NCI-H69 (cell line): ENCODE data around the gene RPS14.
A peak's percentile ranks its signal among the peaks of the same experiment; 100 is the strongest.

ENCODE experiments used
- DNase-seq: peaks from one replicate; lab custom pipeline; 2025; lab: John Stamatoyannopoulos, UW

Gene RPS14

GRCh38 chr5:150449517-150450339 lies at the start of gene RPS14:
Gene RPS14 (minus strand): TSS chr5:150449739. CDS start chr5:150447733, 2,006 bp downstream.
- peak; percentile 97 for DNase-seq

DNA sequence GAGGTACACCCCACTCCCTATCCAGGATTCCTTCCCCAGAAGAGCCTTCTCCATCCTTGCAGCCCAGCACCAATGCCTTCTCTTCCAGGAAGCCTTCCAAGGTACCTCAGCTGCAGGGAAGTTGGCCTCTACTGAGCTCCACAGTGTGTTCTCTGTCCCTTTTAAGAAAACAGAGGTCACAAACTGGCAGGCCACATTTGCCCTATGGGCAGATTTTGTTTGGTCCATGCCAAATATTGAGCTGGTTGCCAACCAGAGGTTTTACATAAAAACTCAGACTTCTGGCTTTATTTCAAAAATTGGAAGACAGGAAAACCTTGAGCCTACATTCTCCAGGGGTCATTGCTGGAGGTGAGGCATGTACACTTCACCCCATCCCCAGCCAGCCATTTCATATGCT lies 49.4 kb upstream of the RPS14 start:
- DNase-seq, result no peak

- peak; percentile 40 for DNase-seq
These were observed 49.0 kb upstream of the RPS14 start for GRCh38 chr5:150498501-150498900.

GRCh38 chr5:150497989-150498317 lies 48.4 kb upstream of the RPS14 start:
- no peak for DNase-seq

DNA sequence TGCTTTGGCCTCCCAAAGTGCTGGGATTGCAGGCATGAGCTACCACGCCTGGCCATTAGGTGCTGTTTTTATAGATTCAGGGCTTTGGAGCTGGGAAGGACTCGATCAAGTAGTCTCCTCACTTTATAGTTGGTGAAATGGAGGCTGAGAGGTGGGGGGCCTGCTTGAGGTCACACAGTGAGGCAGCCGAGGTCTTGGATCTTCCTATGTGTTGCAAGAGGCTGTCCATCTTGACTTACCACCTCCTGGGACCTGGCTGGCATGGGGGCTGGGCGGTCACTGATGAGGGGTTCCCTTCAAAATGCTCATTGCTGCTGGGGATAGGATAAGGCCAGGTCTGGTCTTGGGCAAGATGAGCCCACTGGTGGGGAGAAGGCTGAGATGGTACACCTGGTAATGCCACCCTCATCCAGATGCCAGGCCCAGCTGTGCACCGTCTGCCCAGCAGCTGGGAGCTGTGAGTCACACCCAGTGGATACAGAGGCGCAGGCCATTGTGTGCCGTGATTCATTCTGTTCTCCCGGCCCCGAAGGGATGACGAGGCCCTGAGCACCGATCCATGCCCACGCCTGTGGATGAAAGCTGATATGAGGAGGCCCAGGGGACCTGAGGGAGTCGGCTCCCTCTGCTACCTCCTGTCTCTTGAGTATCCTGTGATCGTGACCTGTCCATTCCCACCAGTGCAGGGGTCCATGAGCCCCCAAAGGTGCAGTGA lies 47.9 kb upstream of the RPS14 start:
- DNase-seq, result peak; percentile 84

GRCh38 chr5:150496534-150496933 lies 47.0 kb upstream of the RPS14 start:
- DNase-seq, result no peak

DNA sequence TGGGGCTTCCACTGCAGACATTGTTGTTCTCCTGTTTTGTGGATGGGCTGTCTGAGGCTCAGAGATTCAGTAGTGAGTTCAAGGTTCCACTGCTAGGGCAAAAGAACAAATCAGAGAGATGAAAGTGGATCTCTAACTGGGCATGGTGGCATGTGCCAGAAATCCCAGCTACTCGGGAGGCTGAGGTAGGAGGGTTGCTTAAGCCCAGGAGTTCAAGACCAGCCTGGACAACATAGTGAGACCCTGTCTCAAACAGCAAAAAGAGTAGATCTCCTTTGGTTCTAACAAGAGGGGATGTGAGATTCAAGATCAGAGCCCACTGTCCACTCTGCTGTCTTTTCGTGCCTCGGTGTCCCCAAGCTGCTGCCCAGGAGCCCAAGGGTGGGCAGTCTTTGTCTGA lies 46.6 kb upstream of the RPS14 start:
- no peak for DNase-seq

DNA sequence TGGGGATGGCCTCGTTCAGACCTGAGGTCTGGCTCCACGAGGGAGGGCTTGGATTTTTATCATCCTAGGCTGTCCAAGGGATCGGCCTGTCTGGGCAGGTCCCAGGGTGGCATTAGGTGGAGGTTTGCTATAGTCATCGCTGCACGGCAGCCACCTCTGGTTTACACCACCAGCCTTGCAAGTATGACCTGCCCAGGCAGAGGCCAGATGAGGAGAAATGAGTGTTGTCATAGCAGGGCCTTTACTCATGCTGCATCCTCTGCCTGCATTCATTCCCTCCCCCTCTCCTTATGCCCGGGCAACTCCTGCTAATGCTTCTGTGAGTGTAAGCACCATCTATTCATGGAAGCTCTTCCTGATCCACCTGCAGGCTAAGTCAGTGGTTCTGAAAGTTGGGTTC lies 43.1 kb upstream of the RPS14 start:
- DNase-seq, result no peak

DNA sequence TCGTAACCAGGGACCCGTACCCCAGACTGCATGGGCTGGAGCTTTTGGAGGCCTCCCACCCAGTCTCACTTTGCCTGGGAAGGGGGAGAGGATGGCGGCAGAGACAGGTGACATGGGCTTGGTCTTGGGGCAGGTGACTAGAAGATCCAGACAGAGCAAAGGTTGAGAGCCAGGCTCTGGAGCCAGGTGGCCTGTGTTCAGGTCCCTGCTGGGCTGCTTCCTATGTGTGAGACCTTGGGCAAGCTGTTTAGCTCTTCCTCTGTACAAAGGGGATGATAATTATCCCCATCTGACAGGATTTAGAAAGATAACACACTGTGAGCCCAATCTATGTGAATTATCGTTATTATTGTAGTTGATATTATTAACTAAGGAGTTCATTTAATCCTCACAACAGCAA lies 42.3 kb upstream of the RPS14 start:
- peak; percentile 53 for DNase-seq

- no peak for DNase-seq
These were observed 41.2 kb upstream of the RPS14 start for GRCh38 chr5:150490754-150491153.

DNA sequence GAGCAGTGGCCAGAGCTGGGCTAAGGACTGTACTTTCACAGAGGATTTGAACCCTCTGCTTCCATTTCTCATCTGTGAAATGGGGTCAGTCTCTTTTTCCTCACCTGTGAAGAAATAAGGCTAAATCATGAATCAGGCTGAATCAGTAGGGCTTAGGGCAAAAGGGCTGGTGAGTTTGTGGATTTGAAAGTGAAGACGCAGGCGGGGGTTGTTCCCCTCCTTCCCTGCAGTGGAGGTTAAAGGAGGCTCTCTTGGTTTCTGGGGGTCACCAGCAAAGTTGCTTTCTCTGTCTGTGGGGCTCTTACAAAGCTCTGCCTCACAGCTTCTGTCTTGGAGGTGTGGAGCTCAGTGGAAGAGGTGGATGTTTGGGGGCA lies 40.7 kb upstream of the RPS14 start:
- DNase-seq, result no peak

- DNase-seq, result peak; percentile 57
These were observed 40.1 kb upstream of the RPS14 start for GRCh38 chr5:150489360-150490295.

DNA sequence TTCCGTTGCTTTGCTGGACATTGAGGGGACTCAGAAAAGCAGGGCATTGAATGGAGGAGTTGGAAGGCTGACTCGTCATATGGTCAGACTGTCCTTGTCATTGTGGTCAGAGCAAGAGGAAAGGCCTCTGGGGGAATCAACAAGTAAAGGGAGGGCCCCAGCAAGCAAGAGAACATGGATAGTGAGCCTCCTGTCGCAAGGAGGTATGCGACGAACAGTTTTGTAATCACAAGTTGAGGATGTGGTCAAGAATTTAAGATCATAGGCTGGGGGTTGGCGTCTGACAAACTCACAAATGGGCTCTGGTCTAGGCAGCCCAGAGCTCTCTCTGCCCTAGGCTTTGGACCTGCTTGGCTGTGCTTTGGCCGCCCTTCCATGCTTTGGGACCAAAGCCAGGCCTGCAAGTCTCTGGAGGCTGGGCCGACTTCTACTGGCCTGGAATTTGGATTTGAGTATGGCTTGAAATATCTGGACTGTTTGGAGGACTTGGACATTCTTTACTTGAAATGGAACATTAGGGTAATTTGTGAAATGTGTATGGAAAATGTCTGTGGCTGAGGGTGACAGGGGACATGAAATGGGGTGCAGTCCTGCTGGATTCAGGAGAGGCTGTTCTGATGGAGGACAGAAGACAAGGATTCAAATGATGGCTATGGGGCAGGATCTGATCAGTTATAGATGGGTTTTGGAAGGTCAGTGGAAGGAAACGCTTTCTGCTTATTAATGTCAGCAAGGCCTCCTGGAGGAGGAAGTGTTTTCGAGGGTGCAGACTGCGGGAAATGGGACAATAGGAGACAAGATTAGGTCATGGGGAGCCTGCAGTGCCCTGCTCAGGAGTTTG lies 39.2 kb upstream of the RPS14 start:
- no peak for DNase-seq

DNA sequence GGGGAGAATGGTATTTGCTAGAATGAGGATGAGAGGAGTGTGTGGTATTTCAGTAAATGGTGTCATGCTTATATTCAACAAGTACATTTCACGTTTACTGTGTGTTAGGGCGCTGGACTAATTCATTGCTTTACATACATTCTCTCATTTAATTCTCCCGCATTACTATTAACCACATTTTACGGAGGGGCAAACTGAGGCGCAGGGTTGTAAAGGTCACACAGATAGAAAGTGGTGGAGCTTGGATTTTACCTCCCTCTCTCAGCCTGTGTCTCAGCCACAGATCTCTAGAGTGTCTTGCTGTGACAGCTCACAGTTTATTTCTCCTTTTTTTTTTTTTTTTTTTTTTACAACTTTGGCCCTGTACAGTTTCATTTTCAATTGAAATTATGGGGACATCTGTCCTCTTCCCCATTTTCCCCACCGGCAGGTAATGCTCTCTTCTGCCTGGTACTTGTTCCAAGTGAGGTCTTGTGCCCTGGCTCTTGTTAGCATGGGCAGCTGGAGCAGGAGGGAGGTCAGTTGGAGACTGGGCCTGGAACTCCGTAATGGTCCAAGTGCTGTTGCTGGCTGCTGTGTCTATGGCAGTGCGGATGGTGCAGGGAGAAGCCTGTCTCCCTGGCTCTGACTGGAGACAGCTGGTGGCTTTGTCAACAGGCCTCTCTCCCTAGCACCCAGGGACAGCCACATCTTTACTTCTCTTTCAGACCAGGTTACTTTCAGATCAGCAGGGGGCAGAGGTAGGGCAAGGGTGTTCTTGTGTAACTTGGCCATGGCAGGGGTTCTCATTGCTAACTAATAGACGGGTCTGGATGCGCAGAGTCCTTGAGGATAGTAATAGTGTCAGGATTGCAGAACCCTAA lies 37.9 kb upstream of the RPS14 start:
- peak; percentile 68 for DNase-seq

DNA sequence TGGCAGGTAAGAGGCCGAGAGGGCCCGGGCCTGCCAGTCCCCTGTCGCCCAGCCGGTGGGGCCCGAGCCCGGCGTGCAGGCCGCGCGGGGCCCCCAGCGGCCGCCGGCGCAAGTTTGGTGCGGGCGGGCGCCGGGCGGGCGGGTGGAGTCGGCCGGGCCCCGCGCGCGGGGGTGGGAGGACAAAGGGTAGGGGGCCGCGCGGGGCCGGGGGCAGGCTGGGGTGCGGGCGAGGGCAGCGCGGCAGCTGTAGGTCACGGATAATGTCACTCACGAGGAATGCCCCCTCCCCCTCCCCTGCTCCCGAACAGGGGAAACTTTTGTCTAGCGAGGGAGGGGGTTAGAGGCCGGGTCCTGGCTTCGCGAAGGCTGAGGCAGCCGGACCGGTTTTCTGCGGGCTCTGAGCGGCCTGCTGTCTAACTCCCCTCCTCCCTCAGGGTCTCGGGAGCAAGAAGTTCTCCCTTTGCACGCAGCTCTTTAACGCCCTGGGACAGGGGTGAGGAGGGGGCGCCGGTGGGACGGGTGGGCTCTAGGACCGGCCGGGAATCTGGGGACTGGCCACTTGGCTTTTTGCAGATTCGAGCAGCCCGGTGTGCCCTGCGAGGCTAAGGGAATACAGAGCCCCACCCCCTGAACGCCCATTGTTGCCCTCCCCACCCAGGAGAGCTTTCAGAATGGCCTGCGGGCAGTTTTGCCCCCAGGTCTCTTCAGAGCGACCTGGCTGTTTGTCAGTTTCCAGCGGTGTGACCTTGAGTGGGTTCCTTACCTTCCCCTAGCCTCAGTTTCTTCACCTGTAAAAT lies 37.1 kb upstream of the RPS14 start:
- peak; percentile 84 for DNase-seq

DNA sequence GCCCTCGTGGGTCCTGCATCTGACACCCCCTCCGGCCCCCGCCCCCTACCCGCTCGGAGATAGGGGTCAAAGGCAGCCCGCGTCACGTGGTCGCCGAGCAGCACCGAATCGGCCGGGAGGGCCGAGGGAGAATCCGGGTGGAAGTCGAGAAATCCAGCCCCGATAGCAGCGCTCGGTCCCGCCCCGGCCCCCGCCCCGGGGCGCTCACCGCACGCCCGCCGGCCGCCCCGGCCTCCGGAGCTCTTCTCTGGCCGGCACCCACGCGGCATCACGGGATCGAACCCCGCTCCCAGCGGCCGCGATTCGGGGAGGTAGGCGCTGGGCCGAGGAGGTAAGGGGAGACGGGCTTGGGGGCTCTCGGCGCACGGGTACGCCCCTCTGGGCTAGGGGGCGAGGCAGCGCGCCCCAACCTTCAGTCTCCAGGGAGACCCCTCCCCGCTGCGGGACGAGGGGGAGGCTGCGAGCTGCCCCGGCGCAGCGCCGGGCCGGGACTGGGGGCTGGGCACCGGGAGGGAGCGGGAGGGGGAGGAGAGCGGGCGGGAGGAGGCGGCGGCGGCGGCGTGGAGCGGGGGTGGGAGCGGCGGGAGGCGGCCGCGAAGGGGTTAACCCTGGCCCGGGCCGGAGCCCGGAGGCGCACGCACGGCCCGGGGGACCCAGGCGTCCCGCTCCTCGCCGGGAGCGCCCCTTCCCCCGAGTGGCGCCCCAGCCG lies 36.3 kb upstream of the RPS14 start:
- peak; percentile 76 for DNase-seq

DNA sequence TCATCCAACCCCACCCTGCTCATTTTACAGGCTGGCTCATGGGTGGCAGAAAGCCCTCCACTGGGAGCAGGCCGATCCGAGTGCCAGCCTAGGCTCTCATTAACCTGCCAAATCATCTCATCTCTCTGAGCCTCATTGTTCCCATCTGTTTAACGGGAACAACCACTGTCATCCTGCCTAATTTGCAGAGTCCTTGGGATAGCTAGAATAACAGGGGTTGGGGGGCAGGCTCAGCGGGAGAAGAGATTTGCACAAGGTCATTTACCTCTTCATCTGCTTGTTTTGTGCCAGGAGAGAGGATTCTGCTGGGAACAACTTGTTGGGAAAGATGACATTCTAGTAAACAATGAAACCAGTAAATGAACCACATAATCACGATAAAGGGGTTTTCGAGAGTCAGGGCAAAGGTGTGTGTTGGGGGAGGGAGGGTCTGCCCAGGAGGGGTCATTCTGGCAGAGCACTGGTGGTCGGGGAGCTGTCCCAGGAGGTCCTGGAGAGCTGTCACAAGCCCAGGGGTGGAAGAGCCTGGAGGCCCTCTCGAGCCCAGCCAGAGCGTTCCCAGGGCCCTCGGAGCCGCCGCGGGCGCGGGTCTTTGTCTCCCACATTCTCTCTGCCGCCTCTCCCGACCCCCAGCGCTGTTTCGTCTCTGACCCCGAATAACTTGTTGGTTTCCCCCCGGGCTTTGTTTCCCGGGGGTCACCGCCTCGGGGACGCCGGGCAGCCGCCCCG lies 35.6 kb upstream of the RPS14 start:
- DNase-seq, result peak; percentile 60

DNA sequence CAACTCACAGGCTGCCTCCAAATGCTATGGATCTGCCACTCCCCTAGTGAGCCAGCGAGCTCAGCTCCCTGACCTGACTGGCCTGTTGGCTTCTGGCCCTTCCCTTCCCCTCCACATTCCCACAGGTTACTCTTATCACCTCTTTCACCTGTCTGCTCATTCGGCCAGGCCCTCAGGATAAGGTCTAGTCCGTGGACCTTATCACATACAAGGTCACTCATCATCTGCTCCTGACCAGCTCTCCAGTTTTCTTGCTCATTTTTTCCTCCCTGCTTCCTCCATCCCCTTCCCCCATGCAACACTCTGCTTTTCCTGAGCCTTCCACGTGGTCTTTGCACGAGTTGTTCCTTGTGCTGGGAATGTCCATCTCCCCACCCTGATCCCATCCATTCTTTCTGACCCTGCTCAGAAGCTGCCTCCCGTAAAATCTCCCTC lies 32.5 kb upstream of the RPS14 start:
- no peak for DNase-seq

DNA sequence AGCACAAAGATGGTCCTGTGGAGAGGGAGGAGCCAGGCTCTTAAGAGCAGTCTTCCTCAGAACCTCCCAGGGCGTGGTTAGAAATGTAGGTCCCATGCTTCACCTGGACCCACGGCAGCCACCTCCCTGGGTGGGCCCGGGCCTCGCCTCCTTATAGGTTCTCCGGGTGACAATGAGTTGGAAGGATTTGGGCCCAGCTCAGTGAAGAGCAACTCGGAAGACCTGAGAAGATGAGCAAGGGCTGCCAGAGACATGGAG lies 32.1 kb upstream of the RPS14 start:
- no peak for DNase-seq
